HG03558 (cell line): ENCODE measurements around the gene MDH2.
A peak's percentile ranks its signal among the peaks of the same experiment; 100 is the strongest.
"Not testable (repeated sequence)": the region's sequence is repeated elsewhere in the genome, so short reads cannot be mapped to it uniquely, and the experiment has no call there.

ENCODE experiments used
- ATAC-seq: cut with Tn5 transposase; IDR thresholded peaks from one replicate; pipeline ENCODE4 v1.9.1; 2021; ENCODE audit warnings: moderate number of reproducible peaks; ENCODE audit not compliant: unreplicated experiment; ENCODE audit errors: extremely low read depth

Gene MDH2, protein sequence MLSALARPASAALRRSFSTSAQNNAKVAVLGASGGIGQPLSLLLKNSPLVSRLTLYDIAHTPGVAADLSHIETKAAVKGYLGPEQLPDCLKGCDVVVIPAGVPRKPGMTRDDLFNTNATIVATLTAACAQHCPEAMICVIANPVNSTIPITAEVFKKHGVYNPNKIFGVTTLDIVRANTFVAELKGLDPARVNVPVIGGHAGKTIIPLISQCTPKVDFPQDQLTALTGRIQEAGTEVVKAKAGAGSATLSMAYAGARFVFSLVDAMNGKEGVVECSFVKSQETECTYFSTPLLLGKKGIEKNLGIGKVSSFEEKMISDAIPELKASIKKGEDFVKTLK

DNA sequence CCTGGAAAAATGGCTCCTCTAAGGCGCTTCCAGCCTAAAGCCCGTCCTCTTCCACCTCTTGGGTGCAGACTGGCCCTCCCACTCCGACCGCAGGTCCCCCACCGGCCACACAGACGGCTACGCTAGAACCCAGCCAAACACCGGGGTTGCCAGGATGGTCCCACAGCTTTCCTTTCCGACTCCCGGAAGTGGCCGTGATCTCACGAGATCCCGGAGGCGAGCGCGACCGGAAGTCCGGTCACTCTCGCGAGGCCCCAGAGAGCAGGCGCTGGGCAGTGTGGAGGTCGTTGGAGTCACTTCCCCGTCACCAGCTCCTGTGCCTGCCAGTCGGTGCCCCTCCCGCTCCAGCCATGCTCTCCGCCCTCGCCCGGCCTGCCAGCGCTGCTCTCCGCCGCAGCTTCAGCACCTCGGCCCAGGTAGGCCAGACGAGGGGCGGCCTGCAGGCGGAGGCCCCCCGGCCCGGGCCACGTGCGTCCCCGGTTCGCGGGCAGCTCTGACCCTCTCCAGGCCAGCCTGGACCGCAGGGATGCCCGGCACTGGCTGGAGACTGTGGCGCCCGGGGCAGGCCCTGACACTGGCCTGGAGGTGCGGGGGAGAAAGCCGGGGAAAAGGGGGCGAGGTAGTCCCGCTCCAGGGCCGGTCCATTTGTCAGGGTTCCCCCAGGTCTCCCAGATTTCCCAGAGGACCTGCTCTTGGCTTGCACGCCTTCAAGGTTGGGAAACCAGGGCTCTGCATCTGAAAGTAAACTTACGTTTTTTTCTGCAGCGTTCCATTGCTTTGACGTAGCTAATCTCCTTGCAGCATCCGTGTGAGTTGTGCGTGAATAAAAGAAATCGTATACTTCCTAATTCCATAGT is at the start of gene MDH2, which contains the start of gene STYXL1:
TSS of gene MDH2 (plus strand) at position 296 of the 857 bp plus-strand sequence. CDS start at position 351, 55 bp downstream.
TSS of gene STYXL1 (minus strand) at position 190 of the 857 bp plus-strand sequence. CDS start 17,477 bp downstream, outside the sequence.
- peak; percentile 91 for ATAC-seq

DNA sequence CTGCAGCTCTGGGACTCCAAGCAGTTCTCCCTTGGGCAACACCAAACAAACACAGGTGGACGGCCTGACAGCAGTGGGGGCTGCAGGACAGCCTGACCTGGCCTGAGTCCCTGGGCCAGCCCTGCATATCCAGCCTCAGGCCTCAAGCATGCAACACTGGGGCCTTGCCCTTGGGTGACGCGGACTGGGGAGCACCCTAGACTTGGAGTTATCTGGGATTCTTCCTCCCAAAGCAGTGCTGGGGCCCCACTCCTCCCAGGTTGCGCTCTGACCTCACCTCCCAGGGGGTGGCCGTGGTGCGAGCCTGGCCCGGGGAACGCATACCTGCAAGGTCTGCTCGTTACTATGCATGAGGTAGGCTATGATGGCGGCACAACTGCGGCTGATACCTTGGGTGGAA is 47.3 kb upstream of the MDH2 start:
- ATAC-seq: no peak

DNA sequence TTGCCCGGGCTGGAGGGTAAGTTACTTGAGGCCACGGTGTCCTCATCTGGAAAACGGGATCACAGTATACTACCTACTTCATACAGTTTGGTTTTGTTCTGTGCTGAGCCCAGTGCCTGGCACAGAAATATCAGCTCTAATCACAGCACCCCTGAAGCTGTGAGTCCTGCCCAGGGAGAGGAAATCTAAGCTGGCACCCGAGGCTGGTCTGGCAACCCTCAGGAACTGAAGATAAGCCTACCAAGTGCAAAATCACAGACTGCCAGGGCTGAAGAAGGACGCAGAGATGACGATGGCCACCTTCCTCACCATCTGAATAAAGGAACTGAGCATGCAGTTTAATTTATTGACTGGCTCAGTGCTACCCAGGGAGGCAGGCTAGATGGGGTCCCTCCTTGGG is 45.8 kb upstream of the MDH2 start:
- ATAC-seq: no peak

DNA sequence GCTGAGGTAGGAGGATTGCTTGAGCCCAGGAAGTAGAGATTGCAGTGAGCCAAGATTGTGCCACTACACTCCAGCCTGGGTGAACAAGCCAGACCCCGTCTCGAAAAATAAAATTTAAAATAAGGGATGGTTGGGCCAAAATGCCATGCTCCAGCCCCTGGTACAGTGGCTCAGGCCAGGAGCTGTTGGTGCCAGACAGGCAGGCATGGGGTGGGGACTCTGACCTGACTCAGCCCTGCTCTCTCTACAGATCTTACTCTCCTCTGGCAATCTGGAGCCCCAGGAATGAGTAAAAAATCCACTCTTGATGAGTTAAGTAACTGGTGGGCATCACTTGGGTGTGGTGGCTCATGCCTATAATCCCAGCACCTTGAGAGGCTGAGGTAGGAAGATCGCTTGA is 45.1 kb upstream of the MDH2 start:
- no peak for ATAC-seq

DNA sequence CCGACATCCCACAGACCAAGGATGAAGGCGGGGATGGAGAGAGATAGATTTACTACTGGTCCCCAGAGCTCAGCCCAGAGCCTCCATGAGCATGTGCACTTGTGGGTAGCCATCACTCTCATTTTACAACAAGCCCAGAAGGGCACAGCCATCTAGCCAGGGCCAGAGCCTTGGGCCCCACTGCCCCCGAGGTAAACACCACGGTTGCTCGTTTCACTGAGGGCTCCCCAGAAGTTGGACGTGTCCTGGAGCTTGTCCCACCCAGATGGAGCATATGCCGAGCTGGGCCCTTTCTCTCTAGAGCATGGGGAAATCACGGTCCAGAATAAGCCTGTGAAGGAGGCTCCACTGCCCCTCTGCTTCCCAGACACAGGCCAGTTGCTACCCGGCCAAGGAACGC is 44.6 kb upstream of the MDH2 start:
- ATAC-seq: no peak

DNA sequence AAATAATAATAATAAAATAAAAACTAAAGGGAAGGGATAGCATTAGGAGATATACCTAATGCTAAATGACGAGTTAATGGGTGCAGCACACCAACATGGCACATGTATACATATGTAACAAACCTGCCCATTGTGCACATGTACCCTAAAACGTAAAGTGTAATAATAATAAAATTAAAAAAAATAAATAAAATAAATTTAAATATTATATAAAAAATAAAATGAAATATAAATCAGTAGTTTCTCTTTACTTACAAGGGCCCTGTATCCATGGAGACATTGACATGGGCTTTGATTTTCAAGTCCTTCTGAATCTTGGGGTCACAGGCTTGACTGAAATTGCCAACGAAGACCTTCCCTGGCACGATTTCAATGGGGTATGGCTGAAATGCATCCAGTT is 42.9 kb upstream of the MDH2 start:
- not testable (repeated sequence) for ATAC-seq

DNA sequence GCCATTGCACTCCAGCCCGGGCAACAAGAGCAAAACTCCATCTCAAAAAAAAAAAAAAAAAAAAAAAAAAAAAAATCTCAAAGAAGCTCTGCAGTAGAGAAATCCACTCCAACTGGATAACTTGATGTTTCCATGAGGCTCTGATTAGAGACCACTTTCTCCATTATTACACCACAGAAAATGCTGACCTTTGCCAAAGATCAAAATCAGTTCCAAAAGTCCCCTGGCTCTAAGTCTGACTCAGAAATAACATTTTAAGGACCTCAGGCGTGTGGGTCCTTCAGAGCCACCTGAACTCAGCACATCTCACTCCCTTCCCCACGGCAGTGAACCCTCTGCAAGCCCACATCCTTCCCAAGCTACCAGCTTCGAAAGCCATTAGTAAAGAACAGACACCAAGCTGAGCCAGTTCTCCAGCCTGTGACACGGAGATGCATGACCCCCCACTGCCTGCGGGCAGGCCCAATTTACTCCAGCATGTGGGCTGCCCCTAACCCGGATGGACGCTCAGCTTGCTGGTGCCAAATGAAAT is 39.7 kb upstream of the MDH2 start:
- ATAC-seq: no peak

DNA sequence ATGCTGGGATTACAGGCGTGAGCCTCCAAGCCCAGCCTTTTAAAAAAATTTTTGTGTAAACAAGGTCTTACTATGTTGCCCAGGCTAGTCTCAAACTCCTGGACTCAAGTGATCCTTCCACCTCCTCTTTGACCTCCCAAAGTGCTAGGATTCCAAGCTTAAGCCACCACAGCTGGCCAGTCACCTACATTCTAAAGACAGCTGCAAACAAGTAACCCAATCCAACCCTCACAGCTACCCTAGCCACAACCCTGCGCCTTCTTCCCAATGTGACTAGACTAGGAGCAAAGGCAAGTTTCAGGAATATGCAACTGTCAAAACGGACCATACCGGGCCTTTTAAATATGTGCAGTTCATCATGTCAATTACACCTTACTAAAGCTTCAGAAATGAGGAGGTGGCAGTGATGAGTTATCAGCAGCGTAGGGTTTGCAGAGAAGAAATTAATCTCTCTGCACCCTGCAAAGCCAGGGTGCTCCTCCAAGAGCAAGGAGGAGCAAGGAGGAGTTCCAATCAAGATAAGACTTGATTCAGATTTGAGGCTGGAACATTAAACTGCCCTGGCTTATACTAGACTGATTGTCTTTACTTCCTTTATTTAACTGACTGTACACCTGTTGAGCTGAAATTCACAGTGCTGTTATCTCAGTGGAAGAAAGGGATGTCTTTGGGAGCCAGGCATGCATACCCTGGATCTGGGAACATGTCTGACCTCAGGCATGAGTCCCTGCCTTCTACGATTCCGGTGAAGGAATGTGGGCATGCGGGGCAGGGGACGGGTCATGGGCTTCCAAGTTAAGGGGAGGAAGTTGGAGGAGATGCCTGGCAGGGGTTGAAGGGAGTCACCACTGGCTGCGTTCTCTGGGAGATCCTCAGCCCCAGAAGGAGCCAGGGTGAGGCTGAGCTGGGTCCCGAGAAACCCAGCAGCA is 38.0 kb upstream of the MDH2 start:
- ATAC-seq: no peak

DNA sequence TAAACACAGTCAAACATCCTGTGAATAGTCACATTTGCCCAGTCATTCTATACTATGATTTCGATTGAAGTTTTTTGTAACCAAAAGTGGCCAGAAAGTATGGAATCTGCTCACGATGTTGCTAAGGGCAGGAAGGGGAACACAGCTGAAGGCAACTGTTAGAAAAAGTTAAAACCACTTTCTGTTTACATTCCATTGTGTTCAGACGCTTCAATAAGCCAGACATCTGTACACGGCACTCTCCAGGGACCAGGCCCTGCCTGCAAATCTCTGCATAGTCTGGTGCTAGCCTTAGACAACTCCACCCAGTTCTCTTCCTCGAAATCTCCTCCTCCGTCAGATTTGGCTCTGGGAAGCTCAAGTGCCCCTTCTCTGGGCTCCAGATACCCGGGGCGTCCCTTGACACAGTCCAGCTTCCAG is 36.5 kb upstream of the MDH2 start:
- ATAC-seq: no peak

DNA sequence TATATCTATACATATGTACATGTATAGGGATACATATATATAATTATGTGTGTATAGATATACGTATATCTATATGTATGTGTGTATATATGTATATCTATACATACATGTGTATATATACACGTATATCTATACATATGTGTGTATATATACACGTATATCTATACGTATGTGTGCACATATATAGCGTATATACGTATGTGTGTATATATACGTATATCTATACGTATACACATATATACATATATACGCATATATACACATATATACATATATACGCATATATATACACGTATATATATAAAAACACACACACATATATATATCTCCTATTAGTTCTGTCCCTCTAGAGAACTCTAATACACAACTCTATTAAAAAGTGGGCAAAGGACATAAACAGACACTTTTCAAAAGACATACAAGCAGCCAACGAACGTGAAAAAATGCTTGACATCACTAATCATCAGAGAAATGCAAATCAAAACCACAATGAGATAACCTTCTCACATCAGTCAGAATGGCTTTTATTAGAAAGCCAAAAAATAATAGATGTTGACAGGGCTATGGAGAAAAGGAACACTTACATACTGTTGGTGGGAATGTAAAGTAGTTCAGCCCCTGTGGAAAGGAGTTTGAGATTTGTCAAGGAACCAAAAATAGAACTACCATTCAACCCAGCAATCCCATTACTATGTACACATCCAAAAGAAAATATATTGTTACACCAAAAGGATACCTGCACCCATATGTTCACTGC is 31.5 kb upstream of the MDH2 start:
- ATAC-seq: no peak

DNA sequence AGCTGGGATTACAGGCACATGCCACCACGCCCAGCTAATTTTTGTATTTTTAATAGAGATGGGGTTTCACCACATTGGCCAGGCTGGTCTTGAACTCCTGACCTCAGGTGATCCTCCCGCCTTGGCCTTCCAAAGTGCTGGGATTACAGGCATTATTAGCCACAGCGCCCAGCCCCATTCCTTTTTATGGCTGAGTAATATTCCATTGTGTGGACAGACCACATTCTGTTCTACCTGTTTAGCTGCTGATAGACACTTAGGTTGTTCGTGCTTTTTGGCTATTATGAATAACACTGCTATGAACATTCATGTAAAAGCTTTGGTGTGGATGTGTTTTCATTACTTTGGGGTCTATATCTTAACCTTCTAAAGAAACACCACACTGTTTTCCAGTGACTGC is 29.4 kb upstream of the MDH2 start:
- ATAC-seq: not testable (repeated sequence)

DNA sequence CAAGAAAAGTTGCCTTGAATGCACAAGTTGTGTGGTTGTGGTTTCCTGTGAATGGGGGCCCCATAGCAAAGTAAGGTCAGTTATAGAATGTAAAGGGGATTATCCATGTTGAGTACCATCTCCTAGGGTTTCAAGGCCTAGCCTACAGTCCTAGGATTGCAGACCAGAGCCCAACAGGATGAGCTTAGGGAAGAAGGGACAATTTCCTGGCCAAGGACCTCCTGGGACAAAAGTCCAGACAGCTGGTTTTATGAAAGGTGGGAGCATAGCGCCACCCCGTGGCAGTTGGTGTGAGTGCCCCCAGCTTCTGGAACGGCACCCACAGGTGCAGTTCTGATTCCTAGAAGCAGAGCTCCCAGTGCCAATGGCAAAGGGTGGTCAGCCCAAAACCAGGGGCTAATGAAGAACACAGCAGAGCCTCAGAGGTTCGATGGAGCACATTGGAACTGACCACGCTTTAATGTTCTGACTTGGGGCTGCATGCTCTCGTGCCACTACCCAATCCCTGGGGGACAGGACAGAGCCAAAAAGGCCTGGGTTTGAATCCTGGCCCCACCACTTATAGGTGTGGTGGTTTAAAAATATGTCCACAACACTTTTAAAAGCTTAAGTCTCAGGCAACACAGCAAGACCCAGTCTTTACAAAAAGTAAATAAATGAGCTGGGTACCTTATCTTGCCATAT is 27.7 kb upstream of the MDH2 start:
- ATAC-seq: no peak

DNA sequence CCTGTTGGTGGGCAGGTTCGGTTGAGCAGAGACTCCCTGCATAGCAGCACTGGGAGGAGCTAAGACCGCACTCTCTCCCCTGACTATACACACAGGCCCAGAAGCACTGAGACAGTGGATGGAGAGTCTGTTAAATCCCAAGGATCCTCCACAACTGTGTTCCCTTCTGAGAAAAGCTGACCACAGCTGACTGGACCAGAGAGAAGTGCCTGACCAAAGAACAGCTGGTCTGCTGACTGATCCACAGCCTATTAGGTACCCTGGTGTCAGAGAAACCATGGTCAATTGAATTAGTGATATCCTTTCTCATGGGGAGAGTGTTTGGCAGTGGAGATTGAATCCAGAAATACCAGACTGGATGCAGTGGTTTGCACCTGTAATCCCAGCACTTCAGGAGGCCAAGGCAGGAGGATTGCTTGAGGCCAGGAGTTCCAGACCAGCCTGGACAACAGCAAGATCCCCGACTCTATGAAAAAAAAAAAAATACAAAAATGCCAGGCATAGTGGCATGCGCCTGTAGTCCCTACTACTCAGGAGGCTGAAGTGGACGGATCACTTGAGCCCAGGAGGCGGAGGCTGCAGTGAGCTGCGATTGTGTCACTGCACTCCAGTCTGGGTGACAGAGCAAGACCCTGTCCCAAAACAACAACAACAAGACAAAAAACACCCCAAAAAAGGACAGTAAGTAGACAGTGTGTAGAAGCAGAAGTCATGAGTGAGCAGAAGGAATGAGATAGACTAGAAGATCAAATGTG is 25.7 kb upstream of the MDH2 start:
- ATAC-seq: no peak

DNA sequence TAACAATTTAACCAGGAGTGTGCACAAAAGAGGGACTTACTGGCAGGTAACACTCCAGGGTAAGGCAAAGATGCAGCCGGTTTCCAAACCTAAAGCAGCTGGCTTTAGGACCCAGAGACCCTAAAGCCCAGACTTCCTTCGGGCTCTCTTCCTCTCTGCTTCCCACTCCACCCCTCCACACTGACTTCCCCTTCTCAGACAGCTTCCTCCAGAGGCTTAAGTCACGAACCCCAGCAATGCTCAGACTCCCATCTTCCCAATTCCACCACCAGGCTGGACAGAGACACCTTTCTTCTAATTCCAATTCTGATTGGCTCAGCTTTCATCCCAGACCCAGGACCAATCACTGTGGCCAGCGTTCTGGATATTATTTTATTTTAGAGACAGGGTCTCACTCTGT is 24.9 kb upstream of the MDH2 start:
- ATAC-seq: no peak

DNA sequence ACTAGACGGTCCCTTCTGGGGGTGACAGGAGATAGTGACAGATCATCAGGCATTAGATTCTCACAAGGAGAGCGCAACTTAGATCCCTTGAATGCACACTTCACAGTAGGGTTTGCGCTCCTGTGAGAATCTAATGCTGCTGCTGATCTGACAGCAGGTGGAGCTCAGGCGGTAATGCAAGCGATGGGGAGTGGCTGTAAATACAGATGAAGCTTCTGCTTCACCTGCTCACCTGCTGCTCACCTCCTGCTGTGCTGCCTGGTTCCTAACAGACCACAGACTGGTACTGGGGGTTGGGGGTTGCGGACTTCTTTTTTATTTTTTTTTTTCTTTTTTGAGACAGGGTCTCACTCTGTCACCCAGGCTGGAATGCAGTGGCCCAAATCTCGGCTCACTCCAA is 18.2 kb upstream of the MDH2 start:
- not testable (repeated sequence) for ATAC-seq

DNA sequence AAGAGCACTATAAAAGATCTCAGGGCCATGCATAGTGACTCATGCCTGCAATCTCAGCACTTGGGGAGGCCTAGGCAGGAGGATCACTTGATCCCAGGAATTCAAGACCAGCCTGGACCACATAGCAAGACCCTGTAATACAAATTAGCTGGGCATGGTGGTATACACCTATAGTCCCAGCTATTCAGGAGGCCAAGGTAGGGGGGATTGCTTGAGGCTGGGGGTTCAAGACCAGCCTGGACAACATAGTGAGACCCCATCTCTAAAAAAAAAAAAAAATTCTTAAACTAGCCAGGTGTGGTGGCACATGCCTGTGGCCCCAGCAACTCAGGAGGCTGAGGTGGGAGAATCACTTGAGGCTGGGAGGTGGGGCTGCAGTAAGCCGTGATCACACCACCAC is 15.9 kb upstream of the MDH2 start:
- ATAC-seq: no peak

DNA sequence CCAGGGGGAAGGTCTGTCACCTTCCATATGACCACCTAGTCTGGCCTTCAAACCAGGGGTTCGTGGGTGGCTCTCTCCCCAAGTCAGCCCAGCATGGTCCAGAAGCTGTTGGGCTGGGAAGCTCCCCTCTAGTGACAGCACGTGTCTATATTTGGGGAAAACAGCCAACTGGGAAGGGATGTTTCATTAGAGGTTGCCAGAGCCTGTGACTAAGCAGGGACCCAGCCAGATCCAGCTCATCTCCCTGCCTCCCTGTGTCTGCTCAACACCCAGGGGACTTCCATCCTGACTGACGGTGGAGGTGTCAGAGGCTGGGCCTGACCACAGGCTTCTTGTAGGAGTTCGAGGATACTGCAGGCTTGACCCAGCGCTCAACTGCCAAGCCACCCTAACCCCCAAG is 10.6 kb upstream of the MDH2 start:
- ATAC-seq: no peak

DNA sequence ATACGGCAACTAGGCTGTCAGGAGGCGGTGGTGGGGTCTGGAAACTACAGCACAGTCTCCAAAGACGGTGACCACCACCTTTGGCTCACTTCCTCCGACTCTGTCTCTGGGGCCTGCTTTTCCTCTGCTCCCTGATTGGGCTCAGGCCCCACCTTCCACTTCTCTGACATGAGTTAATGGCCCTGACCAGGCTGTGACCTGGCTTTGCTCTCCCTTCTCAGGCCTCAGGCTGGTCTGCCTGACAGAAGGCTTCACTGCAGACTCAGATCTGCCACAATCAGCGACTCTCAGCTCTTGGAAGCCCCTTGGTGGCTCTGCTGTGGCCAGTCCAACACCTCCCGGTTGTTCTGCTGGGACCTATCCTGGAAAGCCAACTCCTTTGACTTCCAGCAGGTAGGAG is 7.8 kb upstream of the MDH2 start:
- ATAC-seq: no peak
